HCT116 (cell line): ENCODE data around the gene UPF2. TPM values are rescaled to one million over a fixed set of nuclear protein-coding genes. Genes with fewer than 3 reads are reported as not detected.

Source experiments
- ATAC-seq: fragments of 200-7000 bp; cut with Tn5 transposase; 2 replicates; pipeline ENCODE4 v1.9.1; 2020; ENCODE audit warnings: mild to moderate bottlenecking, moderate library complexity
- BruUV-seq: library from RNA; stranded (reverse); fragments of 400-500 nt; replicated peaks from 2 replicates; lab custom pipeline; 2021; lab: Mats Ljungman, UMichigan
- CTCF ChIA-PET: fragments of 300-600 bp; sonication (Branson Sonifier 250); formaldehyde crosslinking; loops from one replicate; lab custom pipeline; 2021; ENCODE audit warnings: antibody characterized with exemption; lab: Charles Lee
- POLR2A ChIA-PET: fragments of 300-600, 350-600 bp; sonication (Branson Sonifier 250); formaldehyde crosslinking; loops from one replicate; lab custom pipeline; 2021; ENCODE audit warnings: antibody characterized with exemption; lab: Charles Lee
- RAD21 ChIA-PET, 2 experiments: fragments of 300-600 bp; sonication (Branson Sonifier 250); formaldehyde crosslinking; loops; one replicate each; lab custom pipeline; 2023; ENCODE audit warnings: low total read pairs in 2 of 2; ENCODE audit not compliant: uncharacterized antibody in 2 of 2, unreplicated experiment in 2 of 2, low non-redundant PET in 1 of 2; lab: Charles Lee
- DNase-seq: peaks from one replicate; pipeline ENCODE4 v3.0.0-alpha.2; 2010; ENCODE audit warnings: low read depth, low spot score
- H2AFZ ChIP-seq: fragments of 200-600 bp; shearing (Covaris generic), sonication (generic); 2 replicates; pipeline ENCODE4 v1.6.1; 2017; ENCODE audit warnings: low read depth, mixed run types, mixed read lengths, antibody characterized with exemption, low read length; ENCODE audit not compliant: poor library complexity, severe bottlenecking
- H3K27ac ChIP-seq: 2 replicates; pipeline ENCODE4 v1.5.1; 2012; ENCODE audit warnings: low read depth, low read length
- H3K27me3 ChIP-seq: fragments of 200-600 bp; sonication (generic); 2 replicates; pipeline ENCODE4 v1.6.1; 2016; ENCODE audit warnings: mixed run types, low read length, mixed read lengths; ENCODE audit not compliant: insufficient read depth
- H3K36me3 ChIP-seq, 2 experiments: fragments of 200-500 bp in 1 of 2; fragments of 200-600 bp in 1 of 2; sonication (Bioruptor generic) in 1 of 2; sonication (generic) in 1 of 2; 2 replicates each; pipeline versions ENCODE4 v1.5.1 to v1.6.1; 2014 to 2016; ENCODE audit warnings: low read length in 2 of 2, inconsistent platforms in 1 of 2, mixed read lengths in 1 of 2, mixed run types in 1 of 2; ENCODE audit not compliant: insufficient read depth in 2 of 2, control insufficient read depth in 1 of 2
- H3K4me1 ChIP-seq, 2 experiments: fragments of 200-600 bp in 1 of 2; sonication (generic) in 1 of 2; 2 replicates each; pipeline versions ENCODE4 v1.5.1 to v1.6.1; 2012 to 2017; ENCODE audit warnings: low read length in 2 of 2, inconsistent platforms in 1 of 2, mild to moderate bottlenecking in 1 of 2, mixed read lengths in 1 of 2, mixed run types in 1 of 2, moderate library complexity in 1 of 2; ENCODE audit not compliant: insufficient read depth in 2 of 2, control insufficient read depth in 1 of 2
- H3K4me2 ChIP-seq: fragments of 200-600 bp; sonication (generic); 2 replicates; pipeline ENCODE4 v1.6.1; 2017; ENCODE audit warnings: mixed run types, low read length, mixed read lengths
- H3K4me3 ChIP-seq, 2 experiments: fragments of 200-600 bp in 1 of 2; sonication (generic) in 1 of 2; replicated peaks in 1 of 2; 2 replicates each; pipeline ENCODE4 v1.5.1; 2011 to 2016; ENCODE audit warnings: low read length in 2 of 2, control low read depth in 1 of 2, low read depth in 1 of 2, mild to moderate bottlenecking in 1 of 2, mixed read lengths in 1 of 2, mixed run types in 1 of 2
- H3K79me2 ChIP-seq: fragments of 200-600 bp; sonication (generic); 2 replicates; pipeline ENCODE4 v1.6.1; 2017; ENCODE audit warnings: mild to moderate bottlenecking, mixed run types, low read length, moderate library complexity, mixed read lengths; ENCODE audit not compliant: insufficient read depth
- H3K9ac ChIP-seq: fragments of 200-600 bp; sonication (generic); 2 replicates; pipeline ENCODE4 v1.6.1; 2016; ENCODE audit warnings: low read length, mixed read lengths
- H3K9me2 ChIP-seq: fragments of 200-600 bp; sonication (generic), shearing (Covaris generic); 2 replicates; pipeline ENCODE4 v1.6.1; 2017; ENCODE audit warnings: mixed run types, mild to moderate bottlenecking, moderate library complexity; ENCODE audit not compliant: insufficient read depth
- H3K9me3 ChIP-seq, 2 experiments: fragments of 200-500 bp in 1 of 2; fragments of 200-600 bp in 1 of 2; sonication (Bioruptor generic) in 1 of 2; sonication (generic) in 1 of 2; 2 replicates each; pipeline ENCODE4 v1.6.1; 2014 to 2017; ENCODE audit warnings: low read length in 2 of 2, mixed read lengths in 2 of 2, inconsistent platforms in 1 of 2, low read depth in 1 of 2, mild to moderate bottlenecking in 1 of 2, mixed run types in 1 of 2, moderate library complexity in 1 of 2; ENCODE audit not compliant: control insufficient read depth in 1 of 2, insufficient read depth in 1 of 2
- H4K20me1 ChIP-seq: fragments of 200-600 bp; sonication (generic), shearing (Covaris generic); 2 replicates; pipeline ENCODE4 v1.6.1; 2017; ENCODE audit warnings: mixed run types, mild to moderate bottlenecking, moderate library complexity; ENCODE audit not compliant: insufficient read depth
- CEBPB ChIP-seq: IDR thresholded peaks from 2 replicates; pipeline ENCODE4 v1.6.1; 2012; ENCODE audit warnings: low read depth
- CTCF ChIP-seq, 3 experiments: fragments of 200-600 bp in 1 of 3; sonication (generic) in 1 of 3; IDR thresholded peaks in 2 of 3; conservative IDR thresholded peaks in 1 of 3; 2 replicates each; pipeline ENCODE4 v1.5.1; 2012 to 2017; ENCODE audit warnings: low read depth in 2 of 3, low read length in 2 of 3, antibody characterized with exemption in 1 of 3, borderline replicate concordance in 1 of 3, control low read depth in 1 of 3, mild to moderate bottlenecking in 1 of 3, mixed read lengths in 1 of 3, mixed run types in 1 of 3, moderate library complexity in 1 of 3; ENCODE audit not compliant: insufficient read depth in 1 of 3
- EZH2 ChIP-seq: fragments of 200-600 bp; sonication (generic); IDR thresholded peaks from 2 replicates; pipeline ENCODE4 v1.6.1; 2017; ENCODE audit warnings: antibody characterized with exemption, mixed run types
- EZH2phosphoT487 ChIP-seq: fragments of 200-600 bp; IDR thresholded peaks from 2 replicates; pipeline ENCODE4 v1.6.1; 2018; ENCODE audit warnings: antibody characterized with exemption, borderline replicate concordance
- FOSL1 ChIP-seq: IDR thresholded peaks from 2 replicates; pipeline ENCODE4 v1.6.1; 2012; ENCODE audit warnings: low read depth
- JUND ChIP-seq: IDR thresholded peaks from 2 replicates; pipeline ENCODE4 v1.6.1; 2012
- MAX ChIP-seq: IDR thresholded peaks from 2 replicates; pipeline ENCODE4 v1.6.1; 2012
- POLR2A ChIP-seq: IDR thresholded peaks from 2 replicates; pipeline ENCODE4 v1.7.0; 2011; ENCODE audit warnings: borderline replicate concordance; ENCODE audit not compliant: insufficient read depth, insufficient read length; ENCODE audit errors: extremely low read depth
- RAD21 ChIP-seq: IDR thresholded peaks from 2 replicates; pipeline ENCODE4 v1.6.1; 2012; ENCODE audit warnings: low read depth, mild to moderate bottlenecking
- REST ChIP-seq: IDR thresholded peaks from 2 replicates; pipeline ENCODE4 v1.6.1; 2012; ENCODE audit warnings: low read depth
- YY1 ChIP-seq: IDR thresholded peaks from 2 replicates; pipeline ENCODE4 v1.6.1; 2011; ENCODE audit warnings: low read length, low read depth, moderate library complexity, mild to moderate bottlenecking; ENCODE audit not compliant: insufficient replicate concordance; ENCODE audit errors: extremely low read depth
- intact Hi-C: fragments of 100-400 bp; cut with micrococcal nuclease; formaldehyde crosslinking; loops from 2 replicates; pipeline ENCODE4 v1.10.0; 2022
- total RNA-seq: library from RNA; stranded (reverse); gene quantifications from one replicate; pipeline ENCODE4 v1.2.1, GENCODE V29; 2021; ENCODE audit not compliant: unreplicated experiment

UPF2 gene
- total RNA-seq, 1 experiment from 2014 or later = 27.3 TPM

DNA sequence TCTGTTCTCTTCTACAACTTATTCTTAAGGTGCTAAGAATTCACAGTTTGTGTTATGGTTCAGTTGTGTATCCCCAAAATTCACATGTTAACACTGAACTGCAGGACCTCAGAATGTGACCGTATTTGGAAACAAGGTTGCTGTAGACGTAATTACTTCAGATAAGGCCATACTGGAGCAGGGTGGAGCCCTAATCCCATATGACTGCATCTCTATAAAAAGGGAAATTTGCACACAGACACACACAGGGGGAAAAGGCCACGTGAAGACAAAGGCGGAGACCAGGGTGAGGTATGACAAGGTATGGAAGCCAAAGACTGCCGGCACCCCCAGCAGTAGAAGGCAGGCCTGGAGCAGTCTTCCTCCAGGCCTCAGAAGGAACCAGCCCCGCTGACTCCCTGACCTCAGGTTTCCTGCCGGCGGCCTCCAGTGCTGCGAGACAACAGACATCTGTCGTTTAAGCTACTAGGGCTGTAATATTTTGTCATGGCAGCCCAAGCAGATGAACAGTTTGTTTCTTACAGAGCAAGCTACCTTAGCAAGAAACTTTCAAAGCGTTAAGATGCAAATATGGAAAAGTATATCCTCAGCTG is 120.7 kb downstream of the UPF2 start:
- Histone ChIP-seq H3K4me1 (no peaks in the 10 kb centered on the region), H3K27ac (no peak overlapping the region), H3K27me3 (no peaks in the 10 kb centered on the region), H3K4me3 (no peak overlapping the region), H3K36me3 (peaks cover 10 to 14% of the 10 kb centered on the region in 2 experiments; a peak in 3 of 4 replicates), H3K4me2 (no peak overlapping the region), H3K79me2 (no peaks in the 10 kb centered on the region), H3K9ac (no peak overlapping the region), H3K9me3 (no peaks in the 10 kb centered on the region), H3K9me2 (no peaks in the 10 kb centered on the region), H2AFZ (no peak overlapping the region), H4K20me1 (no peaks in the 10 kb centered on the region)
- POLR2A ChIA-PET = no interaction called here
- RAD21 ChIA-PET = no interaction called here
- BruUV-seq = no TSS peak
- CTCF ChIA-PET = no interaction called here
- DNase-seq = no peak
- intact Hi-C loops = no loop called here
- no peak for ATAC-seq
- no peak for TF ChIP-seq CEBPB
- TF ChIP-seq EZH2phosphoT487 = no peak
- TF ChIP-seq CTCF (IDR thresholded peaks at IDR 0.05 in 2 of 3, conservative IDR thresholded peaks at IDR 0.05 in 1 of 3; ENCODE audit: borderline replicate concordance in 1 of 3, insufficient read depth in 1 of 3, low read depth in 2 of 3, low read length in 2 of 3) = no peak
- no peak for TF ChIP-seq REST
- no peak for TF ChIP-seq EZH2
- TF ChIP-seq RAD21 = no peak
- no peak for TF ChIP-seq YY1
- TF ChIP-seq JUND = no peak
- no peak for TF ChIP-seq POLR2A
- no peak for TF ChIP-seq MAX
- no peak for TF ChIP-seq FOSL1
